ENCODE results near the gene TAF9B. TPM values are rescaled to one million over a fixed set of nuclear protein-coding genes. Genes with fewer than 3 reads are reported as not detected.

TAF9B gene, protein sequence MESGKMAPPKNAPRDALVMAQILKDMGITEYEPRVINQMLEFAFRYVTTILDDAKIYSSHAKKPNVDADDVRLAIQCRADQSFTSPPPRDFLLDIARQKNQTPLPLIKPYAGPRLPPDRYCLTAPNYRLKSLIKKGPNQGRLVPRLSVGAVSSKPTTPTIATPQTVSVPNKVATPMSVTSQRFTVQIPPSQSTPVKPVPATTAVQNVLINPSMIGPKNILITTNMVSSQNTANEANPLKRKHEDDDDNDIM
- 38.5 and 49.1 TPM in 2 replicates for polyA plus RNA-seq
- 52.6 and 58.3 TPM in 2 replicates for polyA minus RNA-seq

DNA sequence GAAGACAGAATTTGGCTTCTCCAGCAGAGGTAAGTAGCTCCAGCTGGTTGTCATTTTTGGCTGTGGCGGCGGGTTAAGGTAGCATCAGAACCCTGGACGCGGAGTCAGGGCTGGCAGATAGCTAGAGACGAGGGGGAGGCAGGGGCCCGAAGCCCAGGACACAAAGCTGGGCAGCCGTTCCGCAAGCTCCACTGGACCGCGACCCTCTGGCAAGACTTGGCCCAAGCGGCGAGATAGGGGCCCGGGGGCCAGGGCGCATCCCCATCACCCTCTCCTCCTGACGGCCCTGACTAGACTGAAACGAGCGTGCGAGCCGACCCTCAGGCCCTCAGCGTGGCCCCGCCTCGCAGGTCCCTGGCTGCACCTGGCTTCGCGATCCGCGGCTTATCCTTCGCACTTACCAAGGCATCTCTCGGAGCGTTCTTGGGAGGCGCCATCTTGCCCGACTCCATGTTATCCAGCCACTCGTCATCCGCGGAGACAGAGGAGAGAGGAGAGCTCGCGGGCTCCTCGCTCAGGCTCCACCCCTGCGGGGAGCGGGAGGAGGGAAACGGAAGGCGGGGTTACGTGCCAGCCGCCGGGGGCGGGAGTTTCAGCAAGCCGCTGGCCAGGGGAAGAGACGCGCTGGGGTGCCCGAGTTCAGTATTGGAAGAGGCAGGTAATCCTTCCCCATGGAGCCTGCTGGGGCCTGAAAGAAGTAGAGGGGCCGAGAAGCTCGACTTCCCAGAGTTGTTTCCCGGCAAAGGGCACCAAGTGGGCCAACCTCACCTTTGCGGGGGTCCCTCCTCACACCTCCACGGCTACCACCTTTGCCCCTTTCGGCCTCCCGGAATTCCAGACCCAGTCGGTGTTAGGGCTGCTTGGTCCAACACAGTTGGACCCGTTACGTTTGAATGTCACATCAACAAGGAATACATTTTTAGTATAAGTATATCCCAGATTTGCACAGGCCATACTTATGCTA lies at the start of gene TAF9B:
Gene TAF9B, minus strand, starts transcription at position 491 of the 964 bp plus-strand sequence. Its CDS starts 39 bp downstream, at position 452.
- peak; percentile 42 for TF ChIP-seq MXI1 (conservative IDR thresholded peaks at IDR 0.05; ENCODE audit: poor library complexity, severe bottlenecking)
- TF ChIP-seq TAF1 (IDR thresholded peaks at IDR 0.05; ENCODE audit: low read depth), result peak; percentile 87
- no peak for TF ChIP-seq RAD21 (conservative IDR thresholded peaks at IDR 0.05)
- peak; percentile 12 for TF ChIP-seq EP300 (conservative IDR thresholded peaks at IDR 0.05; ENCODE audit: poor library complexity, severe bottlenecking)
- no peak for TF ChIP-seq SMC3 (conservative IDR thresholded peaks at IDR 0.05; ENCODE audit: poor library complexity)
- peak; percentile 80 for TF ChIP-seq POLR2AphosphoS5 (IDR thresholded peaks at IDR 0.05)
- TF ChIP-seq, protein P1, sequence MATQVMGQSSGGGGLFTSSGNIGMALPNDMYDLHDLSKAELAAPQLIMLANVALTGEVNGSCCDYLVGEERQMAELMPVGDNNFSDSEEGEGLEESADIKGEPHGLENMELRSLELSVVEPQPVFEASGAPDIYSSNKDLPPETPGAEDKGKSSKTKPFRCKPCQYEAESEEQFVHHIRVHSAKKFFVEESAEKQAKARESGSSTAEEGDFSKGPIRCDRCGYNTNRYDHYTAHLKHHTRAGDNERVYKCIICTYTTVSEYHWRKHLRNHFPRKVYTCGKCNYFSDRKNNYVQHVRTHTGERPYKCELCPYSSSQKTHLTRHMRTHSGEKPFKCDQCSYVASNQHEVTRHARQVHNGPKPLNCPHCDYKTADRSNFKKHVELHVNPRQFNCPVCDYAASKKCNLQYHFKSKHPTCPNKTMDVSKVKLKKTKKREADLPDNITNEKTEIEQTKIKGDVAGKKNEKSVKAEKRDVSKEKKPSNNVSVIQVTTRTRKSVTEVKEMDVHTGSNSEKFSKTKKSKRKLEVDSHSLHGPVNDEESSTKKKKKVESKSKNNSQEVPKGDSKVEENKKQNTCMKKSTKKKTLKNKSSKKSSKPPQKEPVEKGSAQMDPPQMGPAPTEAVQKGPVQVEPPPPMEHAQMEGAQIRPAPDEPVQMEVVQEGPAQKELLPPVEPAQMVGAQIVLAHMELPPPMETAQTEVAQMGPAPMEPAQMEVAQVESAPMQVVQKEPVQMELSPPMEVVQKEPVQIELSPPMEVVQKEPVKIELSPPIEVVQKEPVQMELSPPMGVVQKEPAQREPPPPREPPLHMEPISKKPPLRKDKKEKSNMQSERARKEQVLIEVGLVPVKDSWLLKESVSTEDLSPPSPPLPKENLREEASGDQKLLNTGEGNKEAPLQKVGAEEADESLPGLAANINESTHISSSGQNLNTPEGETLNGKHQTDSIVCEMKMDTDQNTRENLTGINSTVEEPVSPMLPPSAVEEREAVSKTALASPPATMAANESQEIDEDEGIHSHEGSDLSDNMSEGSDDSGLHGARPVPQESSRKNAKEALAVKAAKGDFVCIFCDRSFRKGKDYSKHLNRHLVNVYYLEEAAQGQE (IDR thresholded peaks at IDR 0.05; ENCODE audit: borderline replicate concordance), result peak; percentile 36
- TF ChIP-seq, protein P2, sequence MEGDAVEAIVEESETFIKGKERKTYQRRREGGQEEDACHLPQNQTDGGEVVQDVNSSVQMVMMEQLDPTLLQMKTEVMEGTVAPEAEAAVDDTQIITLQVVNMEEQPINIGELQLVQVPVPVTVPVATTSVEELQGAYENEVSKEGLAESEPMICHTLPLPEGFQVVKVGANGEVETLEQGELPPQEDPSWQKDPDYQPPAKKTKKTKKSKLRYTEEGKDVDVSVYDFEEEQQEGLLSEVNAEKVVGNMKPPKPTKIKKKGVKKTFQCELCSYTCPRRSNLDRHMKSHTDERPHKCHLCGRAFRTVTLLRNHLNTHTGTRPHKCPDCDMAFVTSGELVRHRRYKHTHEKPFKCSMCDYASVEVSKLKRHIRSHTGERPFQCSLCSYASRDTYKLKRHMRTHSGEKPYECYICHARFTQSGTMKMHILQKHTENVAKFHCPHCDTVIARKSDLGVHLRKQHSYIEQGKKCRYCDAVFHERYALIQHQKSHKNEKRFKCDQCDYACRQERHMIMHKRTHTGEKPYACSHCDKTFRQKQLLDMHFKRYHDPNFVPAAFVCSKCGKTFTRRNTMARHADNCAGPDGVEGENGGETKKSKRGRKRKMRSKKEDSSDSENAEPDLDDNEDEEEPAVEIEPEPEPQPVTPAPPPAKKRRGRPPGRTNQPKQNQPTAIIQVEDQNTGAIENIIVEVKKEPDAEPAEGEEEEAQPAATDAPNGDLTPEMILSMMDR (IDR thresholded peaks at IDR 0.05; ENCODE audit: poor library complexity, severe bottlenecking), result peak; percentile 10
- TF ChIP-seq EZH2 (IDR thresholded peaks at IDR 0.05; ENCODE audit: borderline replicate concordance, insufficient read depth, low read length, poor library complexity, severe bottlenecking), result no peak
- no peaks in the 10 kb centered on the region for H3K27me3 ChIP-seq (ENCODE audit: insufficient read depth, low read depth, low read length)
- H3K9ac ChIP-seq (ENCODE audit: low read length), result peak within 1 kb of the TSS; percentile 84
- no peaks in the 10 kb centered on the region for H3K9me3 ChIP-seq (ENCODE audit: low read length)
- H3K27ac ChIP-seq (ENCODE audit: low read length), result peak within 1 kb of the TSS; percentile 69
- H3K36me3 ChIP-seq (ENCODE audit: insufficient read depth, low read length), result no peaks in the 10 kb centered on the region
- H3K79me2 ChIP-seq (replicated peaks; ENCODE audit: insufficient read depth, low read length), result peaks cover 2% of the 10 kb centered on the region
- peak within 1 kb of the TSS; percentile 65 for H2AFZ ChIP-seq (ENCODE audit: low read depth, low read length)
- H3K4me3 ChIP-seq (ENCODE audit: low read length), result peak within 1 kb of the TSS; percentile 79
- H3F3A ChIP-seq (ENCODE audit: insufficient read depth, low read length, poor library complexity, severe bottlenecking), result no peaks in the 10 kb centered on the region
- H4K20me1 ChIP-seq (ENCODE audit: insufficient read depth), result no peaks in the 10 kb centered on the region
- no peaks in the 10 kb centered on the region for H3K9me2 ChIP-seq (ENCODE audit: insufficient read depth, low read length)
- H3K4me2 ChIP-seq (ENCODE audit: low read length), result peak within 1 kb of the TSS; percentile 30

DNA sequence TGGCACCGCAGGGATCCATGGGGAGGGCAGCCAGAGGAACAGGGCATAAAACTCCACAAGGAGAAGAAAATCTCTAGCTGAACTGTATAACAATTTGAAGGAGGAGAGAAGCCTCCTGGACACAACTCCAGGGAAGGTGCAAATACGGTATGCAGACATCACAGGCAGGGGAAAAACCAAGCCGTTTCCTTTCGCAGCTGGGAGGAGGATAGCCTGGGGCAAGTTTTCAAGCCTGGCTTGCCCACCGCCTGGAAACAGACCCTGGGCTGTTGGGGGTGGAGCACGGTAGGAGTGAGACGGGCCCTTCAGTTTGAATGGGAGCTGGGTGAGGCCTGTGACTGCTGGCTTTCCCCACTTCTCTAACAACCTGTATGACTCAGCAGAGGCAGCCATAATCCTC lies 43.4 kb upstream of the TAF9B start:
- no peak overlapping the region for H2AFZ ChIP-seq (ENCODE audit: low read depth, low read length)
- H3K4me2 ChIP-seq (ENCODE audit: low read length), result no peak overlapping the region
- no peak overlapping the region for H3K27ac ChIP-seq (ENCODE audit: low read length)
- H3K27me3 ChIP-seq (ENCODE audit: insufficient read depth, low read depth, low read length), result no peaks in the 10 kb centered on the region
- no peaks in the 10 kb centered on the region for H3K79me2 ChIP-seq (replicated peaks; ENCODE audit: insufficient read depth, low read length)
- no peaks in the 10 kb centered on the region for H3K9me3 ChIP-seq (ENCODE audit: low read length)
- no peaks in the 10 kb centered on the region for H3K9me2 ChIP-seq (ENCODE audit: insufficient read depth, low read length)
- no peak overlapping the region for H3K4me3 ChIP-seq (ENCODE audit: low read length)
- no peak overlapping the region for H3K9ac ChIP-seq (ENCODE audit: low read length)
- H3K36me3 ChIP-seq (ENCODE audit: insufficient read depth, low read length), result no peaks in the 10 kb centered on the region
- H4K20me1 ChIP-seq (ENCODE audit: insufficient read depth), result no peaks in the 10 kb centered on the region
- TF ChIP-seq EP300 (conservative IDR thresholded peaks at IDR 0.05; ENCODE audit: poor library complexity, severe bottlenecking) (no peak), MXI1 (conservative IDR thresholded peaks at IDR 0.05; ENCODE audit: poor library complexity, severe bottlenecking) (no peak), TAF1 (IDR thresholded peaks at IDR 0.05; ENCODE audit: low read depth) (no peak)
- no peaks in the 10 kb centered on the region for H3F3A ChIP-seq (ENCODE audit: insufficient read depth, low read length, poor library complexity, severe bottlenecking)

All from neural cell (in vitro differentiated cells).